ENCODE data around the gene ERBB3.

Gene ERBB3

DNA sequence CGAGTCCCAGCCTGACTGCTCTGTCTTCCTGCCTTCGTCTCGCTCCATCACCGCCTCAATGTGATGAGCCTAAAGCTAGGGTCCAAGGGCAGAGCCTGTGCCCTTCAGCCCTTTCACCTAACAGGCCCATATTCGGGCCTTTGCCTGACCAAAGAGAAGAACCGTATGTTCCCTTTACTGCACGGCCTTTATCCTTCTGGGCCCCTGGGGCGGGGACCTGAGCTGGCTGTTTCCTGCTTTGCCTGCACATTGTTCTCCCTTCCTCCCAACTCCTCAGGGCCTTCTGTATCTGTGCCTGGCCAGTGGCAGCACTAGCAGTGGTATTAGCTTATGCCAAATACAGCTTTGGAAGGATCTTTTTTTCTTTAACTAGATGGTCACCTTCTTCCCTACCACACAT lies 63.9 kb downstream of the ERBB3 start:
- peak overlapping the region; percentile 24; the same call in 1 of the 2 replicates for H3K27ac ChIP-seq
- TF ChIP-seq, protein P1, sequence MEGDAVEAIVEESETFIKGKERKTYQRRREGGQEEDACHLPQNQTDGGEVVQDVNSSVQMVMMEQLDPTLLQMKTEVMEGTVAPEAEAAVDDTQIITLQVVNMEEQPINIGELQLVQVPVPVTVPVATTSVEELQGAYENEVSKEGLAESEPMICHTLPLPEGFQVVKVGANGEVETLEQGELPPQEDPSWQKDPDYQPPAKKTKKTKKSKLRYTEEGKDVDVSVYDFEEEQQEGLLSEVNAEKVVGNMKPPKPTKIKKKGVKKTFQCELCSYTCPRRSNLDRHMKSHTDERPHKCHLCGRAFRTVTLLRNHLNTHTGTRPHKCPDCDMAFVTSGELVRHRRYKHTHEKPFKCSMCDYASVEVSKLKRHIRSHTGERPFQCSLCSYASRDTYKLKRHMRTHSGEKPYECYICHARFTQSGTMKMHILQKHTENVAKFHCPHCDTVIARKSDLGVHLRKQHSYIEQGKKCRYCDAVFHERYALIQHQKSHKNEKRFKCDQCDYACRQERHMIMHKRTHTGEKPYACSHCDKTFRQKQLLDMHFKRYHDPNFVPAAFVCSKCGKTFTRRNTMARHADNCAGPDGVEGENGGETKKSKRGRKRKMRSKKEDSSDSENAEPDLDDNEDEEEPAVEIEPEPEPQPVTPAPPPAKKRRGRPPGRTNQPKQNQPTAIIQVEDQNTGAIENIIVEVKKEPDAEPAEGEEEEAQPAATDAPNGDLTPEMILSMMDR (IDR thresholded peaks at IDR 0.05): no peak
- no peak for TF ChIP-seq ZFX (IDR thresholded peaks at IDR 0.05; ENCODE audit: borderline replicate concordance)

DNA sequence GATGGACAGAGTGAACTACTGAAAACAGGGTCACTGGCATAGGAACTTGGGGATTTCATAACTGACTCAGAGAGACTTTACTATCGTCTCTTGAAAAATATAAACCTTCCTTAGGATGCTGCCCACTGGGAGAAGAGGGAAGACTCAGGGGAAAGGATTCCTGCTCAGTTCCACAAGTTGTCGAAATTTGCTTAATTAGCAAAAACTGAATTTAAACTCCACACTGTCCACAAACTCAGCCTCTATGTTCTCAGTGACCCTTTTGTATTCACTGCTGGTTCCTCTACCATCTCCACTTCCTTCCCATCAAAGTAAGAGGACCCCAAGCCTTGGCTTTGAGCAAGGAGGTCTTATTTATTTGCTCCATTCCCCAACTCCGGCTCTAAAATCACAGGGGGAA lies 65.3 kb downstream of the ERBB3 start:
- peak overlapping the region; percentile 24; the same call in 1 of the 2 replicates for H3K27ac ChIP-seq
- TF ChIP-seq, protein P1 (IDR thresholded peaks at IDR 0.05): no peak
- no peak for TF ChIP-seq ZFX (IDR thresholded peaks at IDR 0.05; ENCODE audit: borderline replicate concordance)

DNA sequence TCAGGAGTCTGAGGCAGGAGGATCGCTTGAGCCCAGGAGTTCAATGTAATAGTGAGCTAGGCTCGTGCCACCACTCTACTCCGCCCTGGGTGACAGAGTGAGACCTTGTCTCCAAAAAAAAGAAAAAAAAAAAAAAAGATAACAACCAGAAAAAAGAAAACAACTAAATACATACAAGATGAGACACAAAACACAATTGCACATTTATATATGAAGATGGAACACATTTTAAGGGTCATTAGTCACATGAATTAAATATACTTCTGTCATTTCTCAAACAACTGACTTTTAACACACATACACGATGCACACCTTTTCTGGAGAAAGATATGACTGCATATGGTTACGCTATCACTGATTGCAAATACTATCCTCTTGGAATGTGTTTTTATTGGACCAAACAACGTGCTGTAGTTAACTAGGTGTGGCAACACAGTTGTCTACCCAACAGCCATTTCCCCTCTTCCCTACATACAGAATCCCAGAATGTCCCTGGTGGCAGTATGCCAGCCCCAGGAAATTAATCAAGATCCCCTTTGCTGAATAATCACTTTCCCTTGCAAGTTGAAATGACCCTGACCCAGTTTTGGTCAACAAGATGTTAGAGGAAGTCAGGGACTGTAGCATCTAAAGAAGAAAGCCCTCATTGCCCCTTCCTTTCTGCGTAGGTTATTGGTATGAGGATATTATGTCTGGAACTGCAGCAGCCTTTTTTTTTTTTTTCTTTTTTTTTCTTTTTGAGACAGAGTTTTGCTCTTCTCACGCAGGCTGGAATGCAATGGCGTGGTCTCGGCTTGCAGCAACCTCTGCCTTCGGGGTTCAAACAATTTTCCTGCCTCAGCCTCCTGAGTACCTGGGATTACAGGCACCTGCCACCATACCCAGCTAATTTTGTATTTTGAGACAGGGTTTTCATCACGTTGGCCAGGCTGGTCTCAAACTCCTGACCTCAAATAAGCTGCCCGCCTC lies 66.8 kb downstream of the ERBB3 start:
- no peak for TF ChIP-seq ZFX (IDR thresholded peaks at IDR 0.05; ENCODE audit: borderline replicate concordance)
- TF ChIP-seq, protein P1 (IDR thresholded peaks at IDR 0.05): no peak
- H3K27ac ChIP-seq: peak overlapping the region; percentile 38

DNA sequence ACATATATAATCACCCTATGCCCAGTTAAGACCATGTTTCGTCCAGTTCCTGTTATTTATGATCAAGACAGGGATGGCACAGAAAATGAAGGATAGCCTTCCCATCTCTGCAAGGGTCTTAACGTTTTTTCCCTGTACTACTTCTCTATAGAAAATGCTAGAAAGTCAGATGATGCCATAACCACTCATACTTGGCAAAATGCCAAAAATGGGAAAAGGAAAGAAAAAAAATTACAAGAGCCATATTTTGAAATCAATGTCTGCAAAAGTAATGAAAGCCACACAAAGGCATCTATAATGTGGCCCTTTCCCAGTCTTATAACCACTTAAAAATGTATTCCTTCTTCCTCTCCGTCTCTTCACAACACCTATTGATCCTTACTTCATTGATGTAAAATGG lies 70.6 kb downstream of the ERBB3 start:
- TF ChIP-seq ZFX (IDR thresholded peaks at IDR 0.05; ENCODE audit: borderline replicate concordance): no peak
- TF ChIP-seq, protein P1 (IDR thresholded peaks at IDR 0.05): no peak
- H3K27ac ChIP-seq: peak overlapping the region; percentile 99

DNA sequence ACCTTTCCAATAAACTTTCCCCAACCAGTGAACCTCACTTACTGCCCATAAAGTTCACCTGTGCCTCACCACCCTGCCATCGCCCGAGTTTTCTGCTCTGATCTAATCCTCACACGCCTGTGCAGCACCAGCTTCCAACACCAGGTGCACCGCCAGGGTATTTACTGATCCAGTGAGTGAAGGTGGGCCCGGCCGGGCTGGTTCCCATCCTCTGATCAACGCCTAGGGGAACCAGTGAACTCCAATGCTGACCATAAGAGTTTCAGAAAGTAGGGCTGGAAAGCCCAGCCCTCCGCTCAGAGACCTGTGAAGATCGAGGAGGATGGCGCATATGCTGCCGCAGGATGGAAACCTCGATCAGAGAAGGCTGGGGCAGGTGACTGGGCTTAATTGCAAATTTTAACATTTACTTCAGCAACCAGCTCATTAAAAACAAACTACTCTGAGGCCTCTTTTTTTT lies 71.7 kb downstream of the ERBB3 start:
- TF ChIP-seq, protein P1 (IDR thresholded peaks at IDR 0.05): peak; percentile 74
- no peak for TF ChIP-seq ZFX (IDR thresholded peaks at IDR 0.05; ENCODE audit: borderline replicate concordance)

DNA sequence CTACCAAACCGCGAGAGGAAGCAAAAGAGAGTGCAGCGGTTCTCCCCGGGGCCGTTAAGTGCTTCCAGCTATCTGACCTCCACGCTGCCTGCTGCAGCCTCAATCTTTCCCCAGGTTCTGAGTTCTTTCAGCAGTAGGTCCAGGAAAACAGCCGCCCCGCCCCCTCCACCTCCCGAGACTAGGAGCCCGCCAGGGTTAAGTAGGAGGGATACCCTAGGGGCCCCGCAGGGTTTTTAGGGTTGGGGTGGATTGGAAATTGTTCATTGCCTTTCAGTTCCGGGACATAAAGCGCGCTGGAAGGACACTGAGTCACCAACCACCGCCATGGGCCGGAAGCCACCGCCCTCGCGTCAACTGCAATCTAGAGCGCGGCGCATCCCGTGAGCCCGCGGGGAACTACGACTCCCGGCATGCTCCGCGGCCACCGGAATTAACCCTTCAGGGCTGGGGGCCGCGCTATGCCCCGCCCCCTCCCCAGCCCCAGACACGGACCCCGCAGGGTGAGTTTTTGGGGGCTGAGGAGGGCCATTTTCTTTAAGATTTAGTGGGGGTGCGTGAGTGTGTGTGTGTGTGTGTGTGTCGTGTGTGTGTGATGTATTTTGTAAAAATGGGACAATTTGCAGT lies 72.3 kb downstream of the ERBB3 start, which contains the start of gene MYL6B:
MYL6B (plus strand) TSS at position 456 of the 624 bp plus-strand sequence. CDS start 1,332 bp downstream, outside the sequence.
- TF ChIP-seq, protein P1 (IDR thresholded peaks at IDR 0.05): no peak
- no peak for TF ChIP-seq ZFX (IDR thresholded peaks at IDR 0.05; ENCODE audit: borderline replicate concordance)
- peak within 1 kb of the TSS; percentile 99 for H3K27ac ChIP-seq

More for the DNA sequence above, 71.7 kb downstream of the ERBB3 start:
- H3K27ac ChIP-seq: peak overlapping the region; percentile 99

Data from 22Rv1 (cell line).